Glomerular visceral epithelial cell (primary cell): Measurements from ENCODE around the gene ECEL1.
A peak's percentile ranks its signal among the peaks of the same experiment; 100 is the strongest.

Source experiments
- DNase-seq: peaks from one replicate; pipeline ENCODE4 v3.0.0-alpha.2; 2016; ENCODE audit errors: extremely low spot score

Gene ECEL1

GRCh38 chr2:232522623-232523401 is 35.2 kb upstream of the ECEL1 start:
- DNase-seq: no peak

GRCh38 chr2:232521959-232522622 is 34.5 kb upstream of the ECEL1 start:
- DNase-seq: peak; percentile 49

DNA sequence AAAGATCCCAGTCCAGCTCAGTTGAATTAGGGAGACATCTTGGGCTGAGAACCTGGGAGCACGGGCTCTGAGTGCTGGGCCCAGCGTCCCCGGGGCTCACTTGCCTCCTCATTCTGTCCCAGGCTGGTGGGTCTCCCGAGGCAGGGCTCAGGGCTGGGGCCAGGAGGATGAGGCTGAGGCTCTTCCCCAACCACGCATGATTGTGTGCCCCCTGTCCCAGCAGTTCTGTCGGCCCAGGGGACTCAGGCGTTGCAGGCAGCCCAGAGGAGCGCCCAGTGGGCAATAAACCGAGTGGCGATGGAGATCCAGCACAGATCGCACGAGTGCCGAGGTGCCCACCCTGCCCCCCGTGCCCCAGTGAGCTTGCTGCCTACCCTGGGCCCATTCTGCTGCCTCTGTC is 33.5 kb upstream of the ECEL1 start:
- DNase-seq: no peak

GRCh38 chr2:232520489-232520888 is 32.9 kb upstream of the ECEL1 start:
- DNase-seq: no peak

- no peak for DNase-seq
These were observed 32.2 kb upstream of the ECEL1 start, which contains the start of gene PRSS56 for GRCh38 chr2:232519581-232520438. PRSS56 (plus strand) TSS chr2:232520388; CDS start chr2:232520599, 211 bp downstream.

GRCh38 chr2:232518844-232519243 is 31.2 kb upstream of the ECEL1 start:
- no peak for DNase-seq

DNA sequence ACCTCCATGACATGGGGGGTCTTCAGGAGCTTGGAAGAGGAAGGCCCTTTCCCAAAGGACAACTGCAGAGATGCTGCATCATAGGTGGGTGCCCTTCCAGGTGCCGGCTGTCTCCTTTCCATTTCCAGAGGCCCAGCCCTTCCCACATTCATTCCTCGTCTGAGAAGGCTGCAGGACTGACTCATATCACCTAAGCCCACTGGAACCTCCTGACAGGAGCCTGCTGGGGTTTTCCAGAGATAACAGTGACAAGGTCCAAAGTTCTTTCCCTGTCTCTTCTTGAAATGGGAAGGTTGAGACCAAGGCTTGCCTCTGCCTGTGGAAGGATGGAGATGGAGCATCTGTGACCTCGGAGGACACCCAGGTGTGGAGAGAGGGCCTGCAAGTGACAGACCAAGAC is 28.9 kb upstream of the ECEL1 start:
- DNase-seq: no peak

- DNase-seq: no peak
These were observed 28.0 kb upstream of the ECEL1 start for GRCh38 chr2:232515639-232516038.

GRCh38 chr2:232513353-232513752 is 25.7 kb upstream of the ECEL1 start:
- no peak for DNase-seq

- DNase-seq: no peak
These were observed 25.0 kb upstream of the ECEL1 start for GRCh38 chr2:232512602-232513001.

DNA sequence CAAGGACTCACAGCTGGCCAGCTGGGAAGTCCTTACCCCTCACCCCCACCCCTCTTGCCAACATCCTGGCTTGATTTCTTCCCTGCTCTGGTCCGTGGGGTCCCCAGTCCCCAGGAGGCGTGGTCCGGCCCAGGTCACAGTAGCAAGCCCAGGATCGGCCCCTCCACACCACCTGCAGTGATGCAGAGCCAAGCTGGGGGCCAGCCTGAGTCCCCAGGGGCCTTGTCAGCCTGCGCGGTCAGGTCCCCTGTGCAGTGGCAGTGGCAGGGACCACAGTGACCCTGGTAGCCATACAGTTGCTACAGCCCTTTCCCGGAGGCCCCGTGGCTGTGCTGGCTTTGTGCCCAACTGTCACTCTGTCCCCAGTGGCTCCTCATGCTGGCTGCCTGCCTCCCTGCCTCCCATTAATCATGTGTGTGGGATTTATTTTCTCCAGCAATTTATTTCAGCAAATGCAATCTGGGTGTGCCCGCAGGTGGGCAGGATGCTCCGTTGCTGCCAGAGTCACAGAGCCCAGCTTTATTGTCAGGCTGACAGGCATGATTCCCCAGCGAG is 23.8 kb upstream of the ECEL1 start:
- DNase-seq: no peak

DNA sequence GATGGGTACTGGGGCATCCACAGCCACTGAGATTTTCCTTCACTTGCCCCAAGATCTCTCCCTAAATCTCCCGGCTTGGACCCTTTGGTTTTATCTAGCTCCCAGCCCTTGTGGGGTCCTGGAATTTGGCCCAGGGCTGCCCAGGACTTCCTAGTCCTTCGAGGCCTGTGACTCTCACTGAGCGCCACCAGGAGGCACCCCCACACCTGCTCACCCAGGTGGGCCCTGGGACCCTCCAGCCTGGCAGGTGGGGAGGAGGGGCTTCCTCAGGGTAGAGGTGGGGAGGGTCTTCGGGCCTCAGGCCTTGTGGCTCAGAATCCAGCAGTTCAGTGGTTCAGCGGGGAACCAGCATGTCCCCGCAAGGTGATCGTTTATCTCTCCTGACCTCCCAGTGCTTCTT is 20.6 kb upstream of the ECEL1 start:
- DNase-seq: no peak

DNA sequence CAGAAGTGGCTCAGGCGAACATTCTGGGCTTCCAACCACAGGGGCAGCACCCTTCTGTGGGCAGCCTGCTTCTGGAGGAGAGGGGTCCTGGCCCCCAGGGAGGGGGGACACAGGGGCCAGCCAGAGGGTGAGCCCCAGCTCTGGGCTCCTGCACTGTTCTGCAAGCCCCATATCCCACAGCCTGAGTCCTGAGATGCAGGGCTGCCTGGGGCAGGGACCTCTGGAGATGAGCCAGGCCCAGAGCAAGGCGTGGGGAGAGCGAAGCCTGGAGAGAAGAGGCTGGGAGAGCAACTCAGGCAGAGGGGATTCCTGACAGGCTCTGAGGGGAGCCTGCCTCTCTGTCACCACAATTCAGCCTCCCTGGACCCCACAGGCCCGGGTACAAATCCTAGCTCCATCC is 19.1 kb upstream of the ECEL1 start:
- no peak for DNase-seq

GRCh38 chr2:232505856-232506255 is 18.2 kb upstream of the ECEL1 start:
- no peak for DNase-seq

GRCh38 chr2:232504438-232504837 is 16.8 kb upstream of the ECEL1 start:
- DNase-seq: no peak

DNA sequence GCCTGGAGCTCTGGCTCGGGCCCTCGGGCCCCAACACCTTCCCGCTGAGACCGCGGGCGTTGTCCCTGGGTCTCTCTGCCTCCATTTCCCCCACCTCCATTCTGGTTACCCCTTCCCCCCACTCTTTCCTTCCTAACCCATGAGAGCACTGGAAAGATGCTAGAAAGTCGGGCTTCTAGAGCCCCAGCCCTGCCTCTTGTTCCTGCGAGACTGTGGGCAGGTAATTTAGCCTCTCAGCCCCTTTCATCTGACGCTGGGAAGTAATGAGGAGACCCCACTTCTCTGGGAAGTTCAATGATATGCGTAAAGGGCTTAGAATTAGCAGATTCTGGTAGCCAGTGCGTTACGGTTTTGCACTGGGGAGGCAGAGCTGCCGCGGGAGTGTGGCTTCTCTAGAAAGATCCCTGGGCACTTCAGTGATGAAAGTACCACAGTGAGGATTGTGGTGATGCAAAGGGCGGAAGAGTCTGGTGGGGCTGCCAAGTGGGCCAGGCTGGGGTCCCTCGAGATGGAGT is 16.2 kb upstream of the ECEL1 start:
- no peak for DNase-seq

DNA sequence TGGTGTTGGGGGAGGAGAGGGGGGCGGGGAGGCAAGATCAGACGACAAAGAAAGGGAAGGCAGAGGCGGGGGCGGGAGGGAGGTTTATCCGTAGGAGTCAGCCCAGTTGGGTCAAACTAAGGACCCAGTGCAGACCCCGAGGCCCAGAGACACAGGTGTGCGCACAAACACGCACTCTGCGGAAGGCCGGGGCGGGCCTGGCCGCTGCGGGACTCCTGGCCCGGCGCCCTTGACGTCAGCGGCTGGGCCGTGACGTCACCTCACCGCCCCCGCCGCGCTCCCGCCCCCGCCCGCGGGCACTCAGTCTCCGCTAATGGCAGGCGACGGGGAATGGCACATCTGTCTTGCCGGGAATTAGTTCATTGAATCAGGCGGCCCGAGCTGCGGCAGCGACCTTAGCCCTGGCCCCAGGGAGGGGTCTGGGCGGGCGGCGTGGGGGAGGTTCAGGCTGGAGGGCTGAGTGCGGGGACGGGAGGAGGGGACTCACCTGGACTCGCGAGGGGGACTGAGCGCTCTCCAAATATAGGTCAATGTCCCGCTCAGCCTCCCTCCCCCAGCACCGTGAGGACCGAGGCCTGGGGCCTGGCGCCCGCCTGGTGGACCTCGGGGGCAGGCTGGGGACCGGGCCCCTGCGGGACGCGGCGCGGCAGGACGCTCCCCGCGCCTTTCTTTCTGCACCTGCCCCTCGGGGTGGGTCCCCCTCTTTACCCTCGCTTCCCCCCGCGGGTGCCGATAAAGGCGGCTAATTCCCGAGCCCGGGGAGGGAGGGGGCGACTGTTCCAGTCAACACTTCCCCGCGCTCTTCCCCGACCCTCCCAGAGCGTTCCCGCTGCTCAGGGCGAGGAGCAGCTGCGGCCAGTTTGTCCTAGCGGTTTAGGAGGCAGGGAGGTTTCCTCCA is 15.5 kb upstream of the ECEL1 start:
- no peak for DNase-seq

DNA sequence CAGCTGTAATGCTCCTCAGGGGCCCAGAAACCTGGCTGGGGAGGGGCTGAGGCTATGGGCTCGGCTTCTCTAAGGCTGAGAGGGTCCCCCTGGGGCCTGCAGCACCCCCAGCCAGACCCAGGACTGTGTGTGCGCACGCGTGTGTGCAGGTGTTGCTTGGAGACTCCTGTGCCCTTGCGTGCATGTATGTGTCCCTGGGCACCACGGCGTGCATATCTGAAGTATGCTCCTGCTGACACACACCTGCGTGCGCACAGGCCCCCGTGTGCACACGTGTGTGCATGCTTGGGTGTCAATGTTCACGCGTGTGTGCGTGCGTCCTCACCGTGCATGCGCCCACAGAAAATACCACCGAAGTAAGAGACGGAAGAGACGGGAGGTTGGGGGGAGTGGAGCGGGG is 14.9 kb upstream of the ECEL1 start:
- DNase-seq: no peak

DNA sequence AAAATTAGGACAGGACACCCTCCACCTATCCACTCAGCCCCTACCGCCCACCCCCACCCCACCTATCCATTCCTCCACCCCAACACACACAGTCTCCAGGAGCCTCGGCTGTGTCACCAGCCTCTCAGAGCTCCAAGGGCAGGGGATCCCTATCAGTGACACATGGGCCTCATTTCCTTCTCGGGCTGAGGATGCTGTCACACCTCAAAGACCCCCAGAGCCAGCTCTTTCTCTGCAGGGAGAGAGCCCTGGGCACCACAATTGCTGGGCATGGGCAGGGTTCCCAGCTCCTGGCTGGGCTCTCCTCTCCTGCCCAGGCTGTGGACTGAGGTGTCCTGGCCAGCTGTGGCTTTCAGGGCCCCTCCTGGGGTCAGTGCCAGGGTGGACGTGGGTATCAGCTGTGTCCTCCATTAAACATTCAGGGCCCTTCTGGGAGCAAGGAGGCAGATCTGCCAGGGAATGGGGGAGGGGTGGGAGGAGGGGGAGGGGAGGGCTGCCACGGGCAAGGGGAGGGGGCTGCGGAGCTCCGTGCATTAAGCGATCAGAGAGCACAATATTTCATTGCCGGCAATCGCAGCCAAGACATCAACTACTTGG is 14.3 kb upstream of the ECEL1 start:
- no peak for DNase-seq

GRCh38 chr2:232501331-232501771 is 13.7 kb upstream of the ECEL1 start:
- no peak for DNase-seq
